K562 (cell line): ENCODE results near the gene HIP1R. TPM values are rescaled to one million over a fixed set of nuclear protein-coding genes. Genes with fewer than 3 reads are reported as not detected.

Experiments used
- ATAC-seq: fragments of 200-7000 bp; cut with Tn5 transposase; 3 replicates; pipeline ENCODE4 v1.9.1; 2020; ENCODE audit warnings: moderate library complexity
- BruUV-seq: library from RNA; stranded (reverse); fragments of 400-500 nt; replicated peaks from 2 replicates; lab custom pipeline; 2021; lab: Mats Ljungman, UMichigan
- CTCF ChIA-PET: fragments of 300-600 bp; formaldehyde crosslinking; extraction: SDS; loops from one replicate; lab custom pipeline; 2021; ENCODE audit warnings: low intra/inter-chr PET ratio; lab: Yijun Ruan, JAX
- POLR2A ChIA-PET: fragments of 300-600, 350-650 bp; sonication (Branson Sonifier 250); formaldehyde crosslinking; extraction: SDS; loops from one replicate; lab custom pipeline; 2021; ENCODE audit warnings: antibody characterized with exemption, inconsistent platforms; lab: Yijun Ruan, JAX
- DNase-seq, 4 experiments: peaks; one replicate each; pipeline versions ENCODE4 v3.0.0 to v3.0.0-alpha.2; 2011 to 2018; ENCODE audit warnings: low spot score in 3 of 4, mixed read lengths in 3 of 4; ENCODE audit errors: extremely low read depth in 1 of 4
- FAIRE-seq: peaks from 2 replicates; lab custom pipeline; 2011; peaks lifted over from hg19 to GRCh38; lab: Jason Lieb, UNC
- H2AFZ ChIP-seq: 2 replicates; pipeline ENCODE4 v1.6.0; 2011; ENCODE audit warnings: low read depth, low read length, control low read depth, inconsistent platforms
- H3K27ac ChIP-seq: fragments of 200-600 bp; 3 replicates; pipeline ENCODE4 v1.8.0; 2011; ENCODE audit warnings: low read depth, mild to moderate bottlenecking, control low read depth, inconsistent platforms, low read length, moderate library complexity, mixed read lengths; ENCODE audit errors: extremely low read depth
- H3K27me3 ChIP-seq, 2 experiments: fragments of 300-600 bp in 1 of 2; 2 replicates in 1 of 2; 3 replicates in 1 of 2; pipeline versions ENCODE4 v1.6.0 to v1.8.0; 2011; ENCODE audit warnings: inconsistent platforms in 2 of 2, low read length in 2 of 2, mild to moderate bottlenecking in 1 of 2, mixed read lengths in 1 of 2, moderate library complexity in 1 of 2; ENCODE audit not compliant: control insufficient read depth in 2 of 2, insufficient read depth in 2 of 2
- H3K36me3 ChIP-seq: fragments of 300-600 bp; 3 replicates; pipeline ENCODE4 v1.8.0; 2011; ENCODE audit warnings: mild to moderate bottlenecking, low read length, inconsistent platforms; ENCODE audit not compliant: control insufficient read depth, insufficient read depth
- H3K4me1 ChIP-seq, 2 experiments: fragments of 200-600 bp in 1 of 2; replicated peaks in 1 of 2; 2 replicates in 1 of 2; 3 replicates in 1 of 2; pipeline versions ENCODE4 v1.5.1 to v1.8.0; 2011; ENCODE audit warnings: inconsistent platforms in 2 of 2, low read length in 2 of 2, mild to moderate bottlenecking in 1 of 2, mixed read lengths in 1 of 2, moderate library complexity in 1 of 2; ENCODE audit not compliant: control insufficient read depth in 2 of 2, insufficient read depth in 2 of 2
- H3K4me2 ChIP-seq: 2 replicates; pipeline ENCODE4 v1.6.1; 2011; ENCODE audit warnings: low read length, control low read depth, inconsistent platforms, mixed read lengths; ENCODE audit not compliant: insufficient read depth
- H3K4me3 ChIP-seq: fragments of 200-600 bp; sonication (generic), shearing (Covaris generic); 2 replicates; pipeline ENCODE4 v1.5.1; 2016; ENCODE audit warnings: control low read depth, inconsistent platforms
- H3K79me2 ChIP-seq: fragments of 200-600 bp; 3 replicates; pipeline ENCODE4 v1.8.0; 2011; ENCODE audit warnings: low read length, inconsistent platforms; ENCODE audit not compliant: control insufficient read depth, insufficient read depth
- H3K9ac ChIP-seq, 2 experiments: 2 replicates each; pipeline versions ENCODE4 v1.6.0 to v1.6.1; 2011; ENCODE audit warnings: low read depth in 2 of 2, low read length in 2 of 2, control low read depth in 1 of 2, inconsistent platforms in 1 of 2, mild to moderate bottlenecking in 1 of 2, mixed read lengths in 1 of 2; ENCODE audit not compliant: insufficient read depth in 1 of 2
- H3K9me1 ChIP-seq: one replicate; pipeline ENCODE4 v1.6.0; 2011; ENCODE audit warnings: inconsistent platforms, mild to moderate bottlenecking, low read length, moderate library complexity; ENCODE audit not compliant: control insufficient read depth, insufficient read depth
- H3K9me3 ChIP-seq: replicated peaks from 2 replicates; pipeline ENCODE4 v1.5.1; 2011; ENCODE audit warnings: low read depth, low read length, inconsistent platforms; ENCODE audit not compliant: control insufficient read depth, insufficient read depth
- H4K20me1 ChIP-seq: replicated peaks from 2 replicates; pipeline ENCODE4 v1.6.1; 2011; ENCODE audit warnings: low read length, inconsistent platforms, mixed read lengths; ENCODE audit not compliant: control insufficient read depth, insufficient read depth
- ARID4B ChIP-seq: sonication (generic); formaldehyde crosslinking; IDR thresholded peaks from 2 replicates; pipeline ENCODE4 v1.8.0; 2022; ENCODE audit warnings: mild to moderate bottlenecking, missing genetic modification reagents
- EGR1 ChIP-seq: fragments of 450-650 bp; conservative IDR thresholded peaks from 2 replicates; pipeline ENCODE4 v1.6.1; 2017; ENCODE audit warnings: mild to moderate bottlenecking
- NONO ChIP-seq, 2 experiments: fragments of 200-400 bp in 1 of 2; fragments of 450-650 bp in 1 of 2; formaldehyde crosslinking in 1 of 2; IDR thresholded peaks; 2 replicates each; pipeline ENCODE4 v1.6.1; 2017; ENCODE audit warnings: low read depth in 2 of 2, mild to moderate bottlenecking in 2 of 2, moderate library complexity in 2 of 2, low read length in 1 of 2
- POLR2AphosphoS5 ChIP-seq: IDR thresholded peaks from 2 replicates; pipeline ENCODE4 v1.6.1; 2011; ENCODE audit warnings: mild to moderate bottlenecking, low read depth, low read length, moderate library complexity; ENCODE audit not compliant: control insufficient read depth, insufficient read depth
- XRCC3 ChIP-seq: fragments of 450-650 bp; IDR thresholded peaks from 2 replicates; pipeline ENCODE4 v1.6.1; 2017; ENCODE audit warnings: mild to moderate bottlenecking, moderate library complexity
- ZNF408 ChIP-seq: fragments of 250-450 bp; sonication (Bioruptor Pico); IDR thresholded peaks from 2 replicates; pipeline ENCODE4 v1.4.0; 2020; ENCODE audit warnings: low read depth, mild to moderate bottlenecking, moderate library complexity
- WGBS: fragments of 100-300 bp; shearing (Covaris generic); methylation state at CpG from one replicate; pipeline ENCODE4 v1.1.6; 2016; ENCODE audit warnings: low coverage, mixed read lengths; ENCODE audit not compliant: insufficient coverage; ENCODE audit errors: missing lambda C conversion rate; 5-methylcytosine and 5-hydroxymethylcytosine counted together
- in situ Hi-C: fragments of 300-500 bp; cut with MboI; formaldehyde crosslinking; loops from 4 replicates; pipeline ENCODE4 v1.15.0; 2018; ENCODE audit warnings: inconsistent platforms, mixed read lengths
- intact Hi-C: fragments of 100-400 bp; cut with micrococcal nuclease; formaldehyde crosslinking; loops from 2 replicates; pipeline ENCODE4 v1.14.2; 2022
- polyA plus RNA-seq, 8 experiments: library from polyadenylated mRNA; depleted of rRNA in 4 of 8; stranded (reverse) in 5 of 8; unstranded in 3 of 8; fragments of >200 nt; fragmentation: Nextera tagmentation in 2 of 8; fragmentation: Illumina TruSeq in 1 of 8; extraction: Ambion mirVana in 2 of 8; extraction: Trizol in 1 of 8; gene quantifications; 2 replicates each; pipeline versions ENCODE4 v1.2.1 to v1.2.3, GENCODE V29; 2011 to 2014; ENCODE audit warnings: inconsistent platforms in 1 of 8, missing spikeins in 1 of 8
- total RNA-seq, 7 experiments: library from RNA; depleted of rRNA in 6 of 7; stranded (reverse); fragments of >200 nt in 6 of 7; fragmentation: Illumina TruSeq in 2 of 7; extraction: Trizol in 2 of 7; gene quantifications; 2 replicates each; pipeline versions ENCODE4 v1.2.1 to v1.2.3, GENCODE V29; 2011 to 2021; ENCODE audit warnings: low replicate concordance in 1 of 7
- TF ChIP-seq, protein P1 (sequence below): IDR thresholded peaks from 2 replicates; pipeline ENCODE4 v1.6.1; 2012; ENCODE audit warnings: low read depth, low read length, improper control_type of control experiment, borderline replicate concordance

The HIP1R gene
- total and polyA plus RNA-seq, 9 of the 15 experiments (the other 6 are each of a cell fraction or from before 2014, with no cell fraction given): 0.15 to 31.0 (median 14.2) TPM

GRCh38 chr12:122847516-122847836 is 12.2 kb downstream of the HIP1R start:
- no peak for ATAC-seq
- Histone ChIP-seq H3K9me3 (no peaks in the 10 kb centered on the region), H3K4me1 (peaks cover 0 to 50% of the 10 kb centered on the region in 2 experiments; a peak in 2 of 5 replicates), H3K27me3 (no peaks in the 10 kb centered on the region), H3K27ac (no peak overlapping the region), H3K9ac (peak overlapping the region in 1 of 2 experiments; percentile 17; a peak in 1 of 4 replicates), H3K4me2 (no peak overlapping the region), H4K20me1 (peaks cover 22% of the 10 kb centered on the region), H3K79me2 (no peaks in the 10 kb centered on the region), H3K36me3 (no peaks in the 10 kb centered on the region), H3K4me3 (no peak overlapping the region), H2AFZ (no peak overlapping the region), H3K9me1 (no peaks in the 10 kb centered on the region)
- intact Hi-C loops (loop anchor here (10.0 kb wide), 1 partner anchor 53 kb away; no protein-coding TSS in a partner anchor), in situ Hi-C loops (no loop called here)
- WGBS: 50% methylated on average over 2 of the region's 5 CpGs
- TF ChIP-seq ZNF408 (CRISPR knock-in tag): no peak
- no peak for TF ChIP-seq NONO (IDR thresholded peaks at IDR 0.05; ENCODE audit: low read depth in 2 of 2, low read length in 1 of 2)
- TF ChIP-seq XRCC3: no peak
- TF ChIP-seq EGR1: no peak
- BruUV-seq: no TSS peak
- CTCF ChIA-PET: no interaction called here
- no peak for DNase-seq
- POLR2A ChIA-PET: interaction anchor here (0.5 to 1.0 kb wide), 3 partner anchors 10 to 223 kb away, joined by 3 to 5 read pairs (median 3); no protein-coding TSS in a partner anchor
- FAIRE-seq: no peak

GRCh38 chr12:122847921-122848421 is 12.7 kb downstream of the HIP1R start:
- DNase-seq (no peak), FAIRE-seq (no peak), ATAC-seq (no peak)
- Histone ChIP-seq H3K27ac (no peak overlapping the region), H3K79me2 (no peaks in the 10 kb centered on the region), H3K36me3 (no peaks in the 10 kb centered on the region), H2AFZ (no peak overlapping the region), H3K4me2 (no peak overlapping the region), H3K9ac (peak overlapping the region in 1 of 2 experiments; percentile 45; a peak in 1 of 4 replicates), H3K9me3 (no peaks in the 10 kb centered on the region), H4K20me1 (peaks cover 22% of the 10 kb centered on the region), H3K27me3 (no peaks in the 10 kb centered on the region), H3K9me1 (no peaks in the 10 kb centered on the region), H3K4me3 (no peak overlapping the region), H3K4me1 (peaks cover 0 to 45% of the 10 kb centered on the region in 2 experiments; a peak in 2 of 5 replicates)
- ChIA-PET POLR2A (interaction anchor here (0.7 to 1.0 kb wide), 2 partner anchors 10 to 223 kb away, joined by 3 to 5 read pairs; no protein-coding TSS in a partner anchor), CTCF (no interaction called here)
- BruUV-seq: no TSS peak
- in situ Hi-C loops: no loop called here
- WGBS: 75% methylated on average over 14 of the region's 16 CpGs
- intact Hi-C loops: loop anchor here (10.0 kb wide), 1 partner anchor 53 kb away; no protein-coding TSS in a partner anchor
- no peak for TF ChIP-seq POLR2AphosphoS5
- TF ChIP-seq, protein P1, sequence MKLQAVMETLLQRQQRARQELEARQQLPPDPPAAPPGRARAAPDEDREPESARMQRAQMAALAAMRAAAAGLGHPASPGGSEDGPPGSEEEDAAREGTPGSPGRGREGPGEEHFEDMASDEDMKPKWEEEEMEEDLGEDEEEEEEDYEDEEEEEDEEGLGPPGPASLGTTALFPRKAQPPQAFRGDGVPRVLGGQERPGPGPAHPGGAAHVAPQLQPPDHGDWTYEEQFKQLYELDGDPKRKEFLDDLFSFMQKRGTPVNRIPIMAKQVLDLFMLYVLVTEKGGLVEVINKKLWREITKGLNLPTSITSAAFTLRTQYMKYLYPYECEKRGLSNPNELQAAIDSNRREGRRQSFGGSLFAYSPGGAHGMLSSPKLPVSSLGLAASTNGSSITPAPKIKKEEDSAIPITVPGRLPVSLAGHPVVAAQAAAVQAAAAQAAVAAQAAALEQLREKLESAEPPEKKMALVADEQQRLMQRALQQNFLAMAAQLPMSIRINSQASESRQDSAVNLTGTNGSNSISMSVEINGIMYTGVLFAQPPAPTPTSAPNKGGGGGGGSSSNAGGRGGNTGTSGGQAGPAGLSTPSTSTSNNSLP: no peak
- TF ChIP-seq ARID4B (CRISPR knock-in tag): no peak
